B cell (primary cell): ENCODE data around the gene TNNI3K. TPM values are rescaled to one million over a fixed set of nuclear protein-coding genes. Genes with fewer than 3 reads are reported as not detected.

Source experiments
- ATAC-seq: fragments of 200-7000 bp; cut with Tn5 transposase; one replicate; pipeline ENCODE4 v1.10.0; 2021; ENCODE audit warnings: low read depth, mild to moderate bottlenecking, moderate number of reproducible peaks, moderate library complexity
- CTCF ChIA-PET: fragments of 350-600 bp; sonication (Branson Sonifier 250); formaldehyde crosslinking; loops from one replicate; lab custom pipeline; 2021; ENCODE audit warnings: antibody characterized with exemption, inconsistent platforms; lab: Charles Lee
- POLR2A ChIA-PET: fragments of 350-600 bp; sonication (Branson Sonifier 250); formaldehyde crosslinking; loops from one replicate; lab custom pipeline; 2021; ENCODE audit warnings: antibody characterized with exemption; lab: Charles Lee
- DNase-seq: peaks from one replicate; pipeline ENCODE4 v3.0.0; 2013
- H2AFZ ChIP-seq: 2 replicates; pipeline ENCODE4 v1.6.1; 2012; ENCODE audit warnings: mild to moderate bottlenecking, low read depth, low read length; ENCODE audit not compliant: insufficient read depth, poor library complexity, severe bottlenecking
- H3K27ac ChIP-seq, 2 donors: 1 replicate in 1 of 2; 2 replicates in 1 of 2; pipeline ENCODE4 v1.5.1; 2012 to 2013; ENCODE audit warnings: low read length in 2 of 2, mild to moderate bottlenecking in 2 of 2, moderate library complexity in 1 of 2
- H3K27me3 ChIP-seq, 4 experiments: fragments of 200-600 bp in 1 of 4; sonication (generic) in 1 of 4; replicated peaks in 1 of 4; 1 replicate in 2 of 4; 2 replicates in 2 of 4; pipeline versions ENCODE4 v1.6.1 to v1.7.0; 2013 to 2016; ENCODE audit warnings: low read length in 3 of 4, mild to moderate bottlenecking in 2 of 4, mixed read lengths in 1 of 4, moderate library complexity in 1 of 4; ENCODE audit not compliant: insufficient read depth in 4 of 4, control insufficient read depth in 3 of 4; ENCODE audit errors: control extremely low read depth in 1 of 4
- H3K36me3 ChIP-seq, 2 experiments: replicated peaks in 1 of 2; 1 replicate in 1 of 2; 2 replicates in 1 of 2; pipeline versions ENCODE4 v1.6.1 to v1.7.1; 2013; ENCODE audit warnings: low read length in 1 of 2; ENCODE audit not compliant: insufficient read depth in 2 of 2, control insufficient read depth in 1 of 2; ENCODE audit errors: control extremely low read depth in 1 of 2, extremely low read depth in 1 of 2
- H3K4me1 ChIP-seq, 2 donors: fragments of 200-600 bp in 1 of 2; sonication (generic) in 1 of 2; 1 replicate in 1 of 2; 2 replicates in 1 of 2; pipeline versions ENCODE4 v1.5.1 to v1.6.1; 2013 to 2017; ENCODE audit warnings: low read length in 2 of 2; ENCODE audit not compliant: control insufficient read depth in 2 of 2, insufficient read depth in 2 of 2
- H3K4me2 ChIP-seq: replicated peaks from 2 replicates; pipeline ENCODE3; 2012; ENCODE audit warnings: mild to moderate bottlenecking, low read depth, low read length; ENCODE audit not compliant: poor library complexity, severe bottlenecking
- H3K4me3 ChIP-seq, 5 experiments: fragments of 200-600 bp in 1 of 5; sonication (generic) in 1 of 5; 1 replicate in 3 of 5; 2 replicates in 2 of 5; pipeline versions ENCODE4 v1.5.1 to v1.7.0; 2011 to 2016; ENCODE audit warnings: low read length in 4 of 5, mild to moderate bottlenecking in 4 of 5, low read depth in 2 of 5, control low read depth in 1 of 5, moderate library complexity in 1 of 5; ENCODE audit not compliant: insufficient read depth in 1 of 5; ENCODE audit errors: control extremely low read depth in 1 of 5, extremely low read depth in 1 of 5
- H3K79me2 ChIP-seq: fragments of 200-600 bp; sonication (generic); one replicate; pipeline ENCODE4 v1.6.0; 2016; ENCODE audit warnings: low read length; ENCODE audit not compliant: control insufficient read depth, insufficient read depth
- H3K9ac ChIP-seq: fragments of 200-600 bp; sonication (generic); 2 replicates; pipeline ENCODE4 v1.6.1; 2017; ENCODE audit warnings: mild to moderate bottlenecking, low read length, moderate library complexity
- H3K9me3 ChIP-seq, 3 donors: one replicate each; pipeline versions ENCODE4 v1.6.1 to v1.7.1; 2013; ENCODE audit warnings: low read length in 2 of 3; ENCODE audit not compliant: control insufficient read depth in 2 of 3, insufficient read depth in 1 of 3; ENCODE audit errors: control extremely low read depth in 1 of 3
- H4K20me1 ChIP-seq: 2 replicates; pipeline ENCODE4 v1.6.0; 2012; ENCODE audit warnings: mild to moderate bottlenecking, low read length; ENCODE audit not compliant: insufficient read depth, control insufficient read depth, poor library complexity, severe bottlenecking
- H3K27ac Mint-ChIP-seq: one replicate; pipeline ENCODE4 v1.8.0; 2021; ENCODE audit warnings: mixed read lengths
- H3K27me3 Mint-ChIP-seq: one replicate; pipeline ENCODE4 v1.8.0; 2021; ENCODE audit warnings: mixed read lengths
- H3K4me1 Mint-ChIP-seq: one replicate; pipeline ENCODE4 v1.8.0; 2021; ENCODE audit warnings: mixed read lengths
- H3K4me3 Mint-ChIP-seq: one replicate; pipeline ENCODE4 v1.8.0; 2021; ENCODE audit warnings: mixed read lengths
- H3K9me3 Mint-ChIP-seq: one replicate; pipeline ENCODE4 v1.8.0; 2022; ENCODE audit warnings: mixed read lengths; ENCODE audit not compliant: insufficient read depth
- EZH2 ChIP-seq: IDR thresholded peaks from 2 replicates; pipeline ENCODE4 v1.6.1; 2012; ENCODE audit warnings: borderline replicate concordance, low read depth, mild to moderate bottlenecking, moderate library complexity, low read length; ENCODE audit not compliant: insufficient read depth, poor library complexity, severe bottlenecking
- WGBS: methylation state at CpG from one replicate; pipeline ENCODE4 v1.1.5; 2013; ENCODE audit warnings: missing lambda C conversion rate; ENCODE audit not compliant: insufficient coverage; 5-methylcytosine and 5-hydroxymethylcytosine counted together
- intact Hi-C: fragments of 100-400 bp; cut with micrococcal nuclease; formaldehyde crosslinking; loops from one replicate; pipeline ENCODE4 v1.10.0; 2022
- polyA plus RNA-seq: library from polyadenylated mRNA; depleted of rRNA; stranded (reverse); fragments of >200 nt; gene quantifications from 2 replicates; pipeline ENCODE4 v1.2.3, GENCODE V29; 2012
- total RNA-seq, 2 donors: library from RNA; stranded (reverse); fragments of 120-200 nt in 1 of 2; gene quantifications; 1 replicate in 1 of 2; 2 replicates in 1 of 2; pipeline versions ENCODE4 v1.2.3 to v1.2.4, GENCODE V29; 2013 to 2022
- TF ChIP-seq, protein P1 (sequence below): fragments of 200-600 bp; IDR thresholded peaks from one replicate; pipeline ENCODE4 v1.8.0; 2022; ENCODE audit warnings: antibody characterized with exemption, mild to moderate bottlenecking

Gene TNNI3K
- total and polyA plus RNA-seq, 2 donors (not counting 1 experiment from before 2014, with no cell fraction given) = 0.52 to 3.1 TPM

DNA sequence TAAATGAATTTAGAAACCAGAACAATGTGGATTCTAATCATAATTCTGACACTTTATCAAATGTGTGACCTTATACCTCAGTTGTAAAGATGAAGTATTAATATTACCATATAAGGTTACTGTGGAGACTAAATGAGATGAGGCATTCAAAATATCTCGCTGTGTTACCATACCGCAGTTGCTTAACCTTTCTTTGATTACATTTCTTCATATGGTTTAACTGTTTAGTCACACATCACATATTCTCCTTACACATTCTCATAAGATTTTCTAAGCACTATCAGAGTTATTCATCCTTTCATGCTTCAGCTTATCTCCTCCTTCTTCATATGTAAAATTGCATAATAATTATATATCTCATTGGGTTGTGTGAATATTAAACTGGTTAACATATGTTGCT is 188.3 kb downstream of the TNNI3K start:
- Mint-ChIP-seq H3K27ac (no peak overlapping the region), H3K9me3 (no peaks in the 10 kb centered on the region), H3K4me1 (no peaks in the 10 kb centered on the region), H3K27me3 (peaks cover 5% of the 10 kb centered on the region), H3K4me3 (no peak overlapping the region)
- no peaks in the 10 kb centered on the region for H3K79me2 ChIP-seq
- no CpG with 5 or more reads among the region's 2 CpGs for WGBS
- no peak for ATAC-seq
- H3K27ac ChIP-seq = no peak overlapping the region
- no peak overlapping the region for H2AFZ ChIP-seq
- no peaks in the 10 kb centered on the region for H3K4me1 ChIP-seq
- no peak for DNase-seq
- ChIA-PET POLR2A (no interaction called here), CTCF (no interaction called here)
- no peak overlapping the region for H3K4me2 ChIP-seq
- intact Hi-C loops = no loop called here
- no peak overlapping the region for H3K9ac ChIP-seq
- no peaks in the 10 kb centered on the region for H4K20me1 ChIP-seq
- no peaks in the 10 kb centered on the region for H3K27me3 ChIP-seq
- H3K36me3 ChIP-seq = no peaks in the 10 kb centered on the region
- no peaks in the 10 kb centered on the region for H3K9me3 ChIP-seq
- TF ChIP-seq EZH2 = no peak
- TF ChIP-seq, protein P1, sequence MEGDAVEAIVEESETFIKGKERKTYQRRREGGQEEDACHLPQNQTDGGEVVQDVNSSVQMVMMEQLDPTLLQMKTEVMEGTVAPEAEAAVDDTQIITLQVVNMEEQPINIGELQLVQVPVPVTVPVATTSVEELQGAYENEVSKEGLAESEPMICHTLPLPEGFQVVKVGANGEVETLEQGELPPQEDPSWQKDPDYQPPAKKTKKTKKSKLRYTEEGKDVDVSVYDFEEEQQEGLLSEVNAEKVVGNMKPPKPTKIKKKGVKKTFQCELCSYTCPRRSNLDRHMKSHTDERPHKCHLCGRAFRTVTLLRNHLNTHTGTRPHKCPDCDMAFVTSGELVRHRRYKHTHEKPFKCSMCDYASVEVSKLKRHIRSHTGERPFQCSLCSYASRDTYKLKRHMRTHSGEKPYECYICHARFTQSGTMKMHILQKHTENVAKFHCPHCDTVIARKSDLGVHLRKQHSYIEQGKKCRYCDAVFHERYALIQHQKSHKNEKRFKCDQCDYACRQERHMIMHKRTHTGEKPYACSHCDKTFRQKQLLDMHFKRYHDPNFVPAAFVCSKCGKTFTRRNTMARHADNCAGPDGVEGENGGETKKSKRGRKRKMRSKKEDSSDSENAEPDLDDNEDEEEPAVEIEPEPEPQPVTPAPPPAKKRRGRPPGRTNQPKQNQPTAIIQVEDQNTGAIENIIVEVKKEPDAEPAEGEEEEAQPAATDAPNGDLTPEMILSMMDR = no peak
- H3K4me3 ChIP-seq = no peak overlapping the region

DNA sequence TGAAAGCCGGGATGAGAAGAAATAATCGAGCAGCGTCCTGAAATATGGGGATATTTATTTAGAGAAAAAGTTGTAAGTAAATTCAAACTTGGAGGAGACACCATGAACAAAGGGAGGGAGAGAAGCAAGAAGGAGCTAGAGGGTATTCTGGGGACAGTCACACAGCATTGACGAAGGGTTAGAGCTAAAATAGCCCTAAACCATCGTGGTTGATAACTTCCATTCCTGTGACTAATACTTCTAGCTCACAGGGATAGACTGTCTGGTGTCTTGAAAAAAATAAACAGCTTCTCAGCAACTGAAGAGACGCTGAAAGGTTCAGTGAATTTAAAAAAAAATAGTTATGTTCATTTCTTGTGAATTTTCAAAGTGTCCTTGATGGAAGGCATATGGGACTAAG is 190.5 kb downstream of the TNNI3K start:
- H3K9me3 ChIP-seq = no peaks in the 10 kb centered on the region
- Mint-ChIP-seq H3K4me1 (no peaks in the 10 kb centered on the region), H3K9me3 (no peaks in the 10 kb centered on the region), H3K27ac (no peak overlapping the region), H3K4me3 (no peak overlapping the region), H3K27me3 (peaks cover 5% of the 10 kb centered on the region)
- H3K9ac ChIP-seq = no peak overlapping the region
- POLR2A ChIA-PET = no interaction called here
- no peak for ATAC-seq
- no peaks in the 10 kb centered on the region for H3K4me1 ChIP-seq
- intact Hi-C loops = no loop called here
- no peaks in the 10 kb centered on the region for H4K20me1 ChIP-seq
- H3K36me3 ChIP-seq = no peaks in the 10 kb centered on the region
- H3K4me2 ChIP-seq = no peak overlapping the region
- no peak overlapping the region for H2AFZ ChIP-seq
- TF ChIP-seq, protein P1 = no peak
- no peak for TF ChIP-seq EZH2
- no peaks in the 10 kb centered on the region for H3K27me3 ChIP-seq
- DNase-seq = no peak
- no peaks in the 10 kb centered on the region for H3K79me2 ChIP-seq
- no peak overlapping the region for H3K4me3 ChIP-seq
- CTCF ChIA-PET = no interaction called here
- no peak overlapping the region for H3K27ac ChIP-seq
- WGBS = 97% methylated on average over 4 of the region's 6 CpGs
